Activated CD8-positive, alpha-beta memory T cell treated with anti-CD3 and anti-CD28 coated beads, Interleukin-2, amount 10 ng/mL, durations not matched to agents 7 days and 5 days (primary cell): ENCODE measurements around the gene KRT12. TPM values are rescaled to one million over a fixed set of nuclear protein-coding genes. Genes with fewer than 3 reads are reported as not detected.

Experiments
- ATAC-seq: fragments of 150-1000 bp; cut with Tn5 transposase; one replicate; pipeline ENCODE4 v1.10.0; 2021; ENCODE audit warnings: moderate library complexity
- CTCF ChIA-PET: fragments of 350-600 bp; sonication (Branson Sonifier 250); formaldehyde crosslinking; loops from one replicate; lab custom pipeline; 2021; ENCODE audit warnings: antibody characterized with exemption; lab: Charles Lee
- DNase-seq: peaks from one replicate; pipeline ENCODE4 v3.0.0-alpha.2; 2020
- H3K27ac Mint-ChIP-seq: one replicate; pipeline ENCODE4 v1.8.0; 2021; ENCODE audit warnings: mild to moderate bottlenecking, mixed read lengths
- H3K27me3 Mint-ChIP-seq: one replicate; pipeline ENCODE4 v1.8.0; 2021; ENCODE audit warnings: mixed read lengths
- H3K36me3 Mint-ChIP-seq: one replicate; pipeline ENCODE4 v1.8.0; 2021; ENCODE audit warnings: mild to moderate bottlenecking, mixed read lengths
- H3K4me1 Mint-ChIP-seq: one replicate; pipeline ENCODE4 v1.8.0; 2021; ENCODE audit warnings: mixed read lengths
- H3K4me3 Mint-ChIP-seq: one replicate; pipeline ENCODE4 v1.8.0; 2021; ENCODE audit warnings: mild to moderate bottlenecking, moderate library complexity, mixed read lengths
- H3K9me3 Mint-ChIP-seq: one replicate; pipeline ENCODE4 v1.8.0; 2022; ENCODE audit warnings: low read depth, mixed read lengths
- total RNA-seq, 2 experiments: library from RNA; stranded (reverse); gene quantifications; one replicate each; pipeline ENCODE4 v1.2.3, GENCODE V29; 2021

Gene KRT12
- total RNA-seq = not detected

DNA sequence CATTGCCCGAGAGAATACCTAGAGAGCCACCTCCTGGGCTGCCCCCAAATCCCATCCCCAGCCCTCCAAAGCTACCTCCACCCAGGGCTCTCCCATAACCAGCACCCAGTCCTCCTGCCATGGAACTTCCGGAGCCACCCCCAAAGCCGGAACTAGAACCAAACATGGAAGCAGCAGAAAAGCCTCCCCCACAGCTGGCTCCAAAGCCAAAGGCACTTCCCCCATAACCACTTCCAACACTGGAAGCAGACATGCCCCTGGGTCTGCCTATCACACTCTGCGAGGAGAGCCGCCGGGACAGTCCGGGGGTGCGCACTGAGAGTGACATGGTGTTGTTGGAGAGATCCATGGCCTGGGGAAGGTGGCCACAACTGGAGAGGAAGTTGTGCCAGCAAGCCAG, at the start of gene KRT12:
KRT12 (minus strand) TSS at position 386 of the 400 bp plus-strand sequence; CDS start at position 349, 37 bp downstream.
- CTCF ChIA-PET = interaction anchor here (0.9 to 1.5 kb wide), 3 partner anchors 682 to 796 kb away, joined by 3 to 4 read pairs (median 3); no protein-coding TSS in a partner anchor
- no peak for ATAC-seq
- no peak within 1 kb of the TSS for H3K4me3 Mint-ChIP-seq

GRCh38 chr17:40916366-40916765, 49.3 kb upstream of the KRT12 start:
- ATAC-seq = no peak
- Mint-ChIP-seq H3K9me3 (no peaks in the 10 kb centered on the region), H3K36me3 (no peaks in the 10 kb centered on the region), H3K27me3 (peaks cover 24% of the 10 kb centered on the region), H3K4me3 (no peak overlapping the region), H3K4me1 (peaks cover 1% of the 10 kb centered on the region), H3K27ac (no peak overlapping the region)
- no peak for DNase-seq
- CTCF ChIA-PET = interaction anchor here (1.0 kb wide), 1 partner anchor 731 kb away, joined by 3 read pairs; no protein-coding TSS in a partner anchor

More for the DNA sequence above, at the start of gene KRT12:
- Mint-ChIP-seq H3K27me3 (peaks cover 29% of the 10 kb centered on the region), H3K27ac (no peak within 1 kb of the TSS), H3K4me1 (no peaks in the 10 kb centered on the region), H3K9me3 (no peaks in the 10 kb centered on the region), H3K36me3 (no peaks in the 10 kb centered on the region)
- DNase-seq = no peak

- Mint-ChIP-seq H3K9me3 (no peaks in the 10 kb centered on the region), H3K4me1 (peaks cover 1% of the 10 kb centered on the region), H3K4me3 (no peak overlapping the region), H3K27me3 (peaks cover 24% of the 10 kb centered on the region), H3K27ac (no peak overlapping the region), H3K36me3 (no peaks in the 10 kb centered on the region)
- CTCF ChIA-PET = interaction anchor here (0.7 to 1.0 kb wide), 2 partner anchors 11 to 732 kb away, joined by 3 read pairs; no protein-coding TSS in a partner anchor
- ATAC-seq (no peak), DNase-seq (no peak)
Measured at GRCh38 chr17:40915721-40916256, 48.8 kb upstream of the KRT12 start.

DNA sequence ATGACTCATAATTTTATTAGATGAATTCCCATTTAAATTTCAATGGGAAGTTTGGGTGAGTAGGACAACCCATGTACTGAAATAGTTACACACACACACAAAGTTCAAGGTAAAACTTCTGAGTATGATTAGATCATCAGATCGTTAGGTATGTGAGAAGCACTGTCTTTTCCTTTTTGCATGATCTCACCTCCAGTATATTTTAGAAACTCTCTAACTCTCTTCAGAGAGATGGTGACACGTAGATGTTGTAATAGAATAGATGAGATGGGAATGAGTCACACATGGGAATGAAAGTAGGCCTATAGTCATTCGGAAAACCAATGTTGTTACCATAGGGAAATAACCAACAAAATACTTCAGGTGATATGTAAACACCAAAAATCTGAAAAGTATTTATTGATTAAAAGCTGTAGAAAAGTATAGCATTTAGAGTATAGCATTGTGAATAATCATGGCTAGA, 48.2 kb upstream of the KRT12 start:
- DNase-seq (no peak), ATAC-seq (no peak)
- Mint-ChIP-seq H3K4me3 (no peak overlapping the region), H3K27ac (no peak overlapping the region), H3K36me3 (no peaks in the 10 kb centered on the region), H3K9me3 (no peaks in the 10 kb centered on the region), H3K4me1 (peaks cover 1% of the 10 kb centered on the region), H3K27me3 (peaks cover 24% of the 10 kb centered on the region)
- CTCF ChIA-PET = interaction anchor here (0.7 kb wide), 1 partner anchor 11 kb away, joined by 3 read pairs; no protein-coding TSS in a partner anchor

- Mint-ChIP-seq H3K4me3 (no peak overlapping the region), H3K27me3 (peaks cover 29% of the 10 kb centered on the region), H3K9me3 (no peaks in the 10 kb centered on the region), H3K4me1 (peaks cover 1% of the 10 kb centered on the region), H3K36me3 (no peaks in the 10 kb centered on the region), H3K27ac (no peak overlapping the region)
- no peak for ATAC-seq
- no peak for DNase-seq
- CTCF ChIA-PET = interaction anchor here (1.4 kb wide), 1 partner anchor 749 kb away, joined by 5 read pairs; no protein-coding TSS in a partner anchor
Measured at GRCh38 chr17:40914075-40914855, 47.2 kb upstream of the KRT12 start.

GRCh38 chr17:40912486-40913210, 45.6 kb upstream of the KRT12 start:
- Mint-ChIP-seq H3K4me3 (no peak overlapping the region), H3K27ac (no peak overlapping the region), H3K9me3 (no peaks in the 10 kb centered on the region), H3K27me3 (peaks cover 39% of the 10 kb centered on the region), H3K4me1 (peaks cover 1% of the 10 kb centered on the region), H3K36me3 (no peaks in the 10 kb centered on the region)
- no peak for DNase-seq
- CTCF ChIA-PET = interaction anchor here (2.0 kb wide), 1 partner anchor 637 kb away, joined by 4 read pairs; no protein-coding TSS in a partner anchor
- ATAC-seq = no peak

GRCh38 chr17:40910441-40910841, 43.4 kb upstream of the KRT12 start:
- peaks cover 1% of the 10 kb centered on the region for H3K4me1 Mint-ChIP-seq
- H3K27ac Mint-ChIP-seq = no peak overlapping the region
- no peaks in the 10 kb centered on the region for H3K36me3 Mint-ChIP-seq
- no peak for DNase-seq
- peaks cover 49% of the 10 kb centered on the region for H3K27me3 Mint-ChIP-seq
- ATAC-seq = no peak
- H3K4me3 Mint-ChIP-seq = no peak overlapping the region
- H3K9me3 Mint-ChIP-seq = no peaks in the 10 kb centered on the region
- CTCF ChIA-PET = interaction anchor here (2.0 to 3.5 kb wide), 3 partner anchors 638 to 753 kb away, joined by 11 to 20 read pairs (median 12); no protein-coding TSS in a partner anchor

DNA sequence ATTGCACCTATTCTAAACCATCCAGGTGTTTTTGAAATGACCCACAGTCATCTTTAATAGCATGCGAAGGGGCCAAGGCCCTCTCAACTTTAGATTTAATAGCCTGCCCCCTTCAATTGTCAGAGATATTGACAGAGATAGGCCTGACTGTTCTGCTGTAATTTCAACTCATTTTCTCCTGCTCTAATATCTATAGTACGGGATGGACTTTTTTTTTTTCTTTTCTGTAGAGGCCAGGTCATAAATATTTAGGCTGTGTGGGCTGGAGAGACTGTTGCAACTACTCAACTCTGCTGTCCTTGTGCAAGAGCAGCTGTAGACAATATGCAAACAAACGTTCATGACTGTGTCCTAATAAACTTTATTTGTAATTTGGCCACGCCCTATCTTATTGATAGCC, 42.7 kb upstream of the KRT12 start:
- Mint-ChIP-seq H3K27me3 (peaks cover 49% of the 10 kb centered on the region), H3K36me3 (no peaks in the 10 kb centered on the region), H3K4me1 (no peaks in the 10 kb centered on the region), H3K4me3 (no peak overlapping the region), H3K27ac (no peak overlapping the region), H3K9me3 (no peaks in the 10 kb centered on the region)
- ATAC-seq = no peak
- DNase-seq = no peak
- CTCF ChIA-PET = interaction anchor here (0.7 to 3.5 kb wide), 5 partner anchors 413 to 753 kb away, joined by 3 to 20 read pairs (median 11); no protein-coding TSS in a partner anchor

GRCh38 chr17:40909351-40909750, 42.3 kb upstream of the KRT12 start:
- H3K36me3 Mint-ChIP-seq = no peaks in the 10 kb centered on the region
- H3K4me3 Mint-ChIP-seq = no peak overlapping the region
- H3K4me1 Mint-ChIP-seq = no peaks in the 10 kb centered on the region
- no peaks in the 10 kb centered on the region for H3K9me3 Mint-ChIP-seq
- peaks cover 49% of the 10 kb centered on the region for H3K27me3 Mint-ChIP-seq
- DNase-seq (peak; percentile 70), ATAC-seq (peak; percentile 83)
- no peak overlapping the region for H3K27ac Mint-ChIP-seq
- CTCF ChIA-PET = interaction anchor here (0.7 to 3.5 kb wide), 5 partner anchors 413 to 754 kb away, joined by 3 to 20 read pairs (median 11); no protein-coding TSS in a partner anchor

GRCh38 chr17:40906613-40907012, 39.6 kb upstream of the KRT12 start:
- DNase-seq (no peak), ATAC-seq (no peak)
- no peaks in the 10 kb centered on the region for H3K36me3 Mint-ChIP-seq
- H3K9me3 Mint-ChIP-seq = no peaks in the 10 kb centered on the region
- peaks cover 49% of the 10 kb centered on the region for H3K27me3 Mint-ChIP-seq
- peaks cover 10% of the 10 kb centered on the region for H3K4me1 Mint-ChIP-seq
- no peak overlapping the region for H3K4me3 Mint-ChIP-seq
- no peak overlapping the region for H3K27ac Mint-ChIP-seq
- CTCF ChIA-PET = interaction anchor here (0.7 to 1.0 kb wide), 3 partner anchors 416 to 739 kb away, joined by 3 read pairs; no protein-coding TSS in a partner anchor

GRCh38 chr17:40905370-40905769, 38.3 kb upstream of the KRT12 start:
- CTCF ChIA-PET = interaction anchor here (1.3 kb wide), 1 partner anchor 21 kb away, joined by 3 read pairs; no protein-coding TSS in a partner anchor
- Mint-ChIP-seq H3K27ac (no peak overlapping the region), H3K4me3 (no peak overlapping the region), H3K4me1 (peaks cover 10% of the 10 kb centered on the region), H3K9me3 (no peaks in the 10 kb centered on the region), H3K27me3 (peaks cover 56% of the 10 kb centered on the region), H3K36me3 (no peaks in the 10 kb centered on the region)
- ATAC-seq (no peak), DNase-seq (no peak)

GRCh38 chr17:40903129-40903847, 36.3 kb upstream of the KRT12 start:
- H3K27me3 Mint-ChIP-seq = peaks cover 50% of the 10 kb centered on the region
- H3K9me3 Mint-ChIP-seq = no peaks in the 10 kb centered on the region
- no peak overlapping the region for H3K27ac Mint-ChIP-seq
- peaks cover 10% of the 10 kb centered on the region for H3K4me1 Mint-ChIP-seq
- DNase-seq = no peak
- CTCF ChIA-PET = interaction anchor here (1.4 to 3.3 kb wide), 2 partner anchors 46 to 646 kb away, joined by 3 to 13 read pairs; no protein-coding TSS in a partner anchor
- H3K36me3 Mint-ChIP-seq = no peaks in the 10 kb centered on the region
- no peak for ATAC-seq
- no peak overlapping the region for H3K4me3 Mint-ChIP-seq
